HG02678 (cell line): ENCODE results near the gene ARHGAP10.
A peak's percentile ranks its signal among the peaks of the same experiment; 100 is the strongest.

Source experiments
- ATAC-seq: cut with Tn5 transposase; IDR thresholded peaks from one replicate; pipeline ENCODE4 v1.9.1; 2021; ENCODE audit warnings: mild to moderate bottlenecking, moderate library complexity; ENCODE audit not compliant: unreplicated experiment

The ARHGAP10 gene

DNA sequence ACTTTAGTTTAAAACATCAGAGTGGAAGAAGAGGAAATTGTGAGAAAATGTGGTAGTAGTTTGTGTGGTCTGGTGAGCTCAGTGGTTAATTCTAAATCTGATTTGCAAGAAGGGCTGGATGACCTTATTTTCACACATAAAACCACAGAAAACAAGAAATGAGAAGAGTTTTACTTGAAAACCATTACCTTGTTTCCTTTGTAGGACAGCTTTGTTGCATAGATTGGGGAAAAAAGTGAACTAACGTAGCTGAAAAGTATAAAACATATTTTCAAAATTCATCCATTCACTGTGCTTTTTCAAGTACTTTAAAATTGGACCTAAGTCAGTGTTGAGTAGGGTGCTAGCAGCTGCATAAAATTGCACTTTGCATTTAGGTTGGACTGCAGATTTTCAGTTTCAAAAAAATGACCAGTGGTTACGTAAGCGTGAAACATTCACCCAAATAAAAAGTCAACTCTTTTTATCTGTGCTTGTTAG, 211.3 kb downstream of the ARHGAP10 start:
- ATAC-seq: peak; percentile 87

DNA sequence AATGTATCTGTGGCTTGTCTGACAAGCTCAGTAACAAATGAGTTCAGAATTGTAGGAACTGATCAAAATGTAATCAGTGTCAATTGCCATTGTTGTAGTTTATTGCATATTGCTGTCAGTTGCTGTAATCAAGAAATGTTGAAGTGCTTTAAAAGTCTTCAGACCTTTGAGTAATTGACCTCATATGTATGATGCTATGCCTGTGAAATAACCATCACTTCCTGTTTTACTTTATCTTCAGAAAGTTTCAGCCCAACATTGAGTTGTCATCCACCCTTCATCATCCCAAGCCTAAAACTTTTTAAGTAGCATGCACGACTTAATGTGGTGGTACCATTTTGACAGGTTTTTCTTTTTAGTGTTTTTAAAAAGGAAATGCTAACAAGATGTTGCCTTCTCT, 212.4 kb downstream of the ARHGAP10 start:
- ATAC-seq: peak; percentile 57

DNA sequence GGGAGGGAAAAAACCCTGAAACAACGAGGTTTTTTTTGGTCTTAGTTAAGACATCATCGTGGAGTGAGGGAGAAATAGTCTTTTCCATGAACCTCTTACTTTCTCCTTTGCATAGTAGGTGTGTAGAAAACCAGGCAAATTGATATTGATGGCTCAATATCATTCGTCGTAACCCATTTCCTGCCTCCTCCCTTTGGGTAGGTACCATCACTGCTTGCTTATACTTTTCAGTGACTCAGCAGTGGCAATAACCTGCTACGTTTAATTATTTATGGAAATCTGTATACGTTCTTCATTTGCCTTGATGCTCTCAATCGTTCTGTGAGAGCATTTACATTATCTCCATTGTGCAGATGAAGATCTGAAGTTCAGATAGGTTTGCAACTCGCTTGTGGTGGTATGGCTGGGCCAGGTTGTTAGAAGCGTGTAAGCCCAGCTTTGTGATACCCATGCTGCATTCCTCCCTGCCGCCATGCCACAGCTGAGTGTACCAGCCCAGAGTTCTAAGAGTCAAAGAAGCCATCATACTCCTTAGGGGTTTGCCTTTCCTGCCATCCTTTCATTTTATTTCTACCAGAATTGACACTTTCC, 212.9 kb downstream of the ARHGAP10 start:
- ATAC-seq: no peak

DNA sequence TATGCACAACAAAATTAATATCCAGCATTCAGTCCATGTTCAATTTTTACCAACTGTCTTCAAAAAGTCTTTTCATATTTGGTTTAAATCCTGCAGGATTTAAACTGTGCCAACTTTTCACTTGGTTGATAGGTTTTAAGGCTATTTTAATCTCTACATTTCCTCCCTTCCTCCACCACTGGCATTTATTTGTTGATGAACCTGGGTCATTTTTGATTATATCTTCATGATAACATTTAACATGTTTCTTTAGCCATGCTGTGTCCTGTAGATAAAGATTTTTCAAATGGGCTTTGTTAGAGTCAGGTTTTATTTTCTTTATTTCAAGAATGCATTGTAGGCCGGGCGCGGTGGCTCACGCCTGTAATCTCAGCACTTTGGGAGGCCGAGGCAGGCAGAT, 216.4 kb downstream of the ARHGAP10 start:
- ATAC-seq: no peak

DNA sequence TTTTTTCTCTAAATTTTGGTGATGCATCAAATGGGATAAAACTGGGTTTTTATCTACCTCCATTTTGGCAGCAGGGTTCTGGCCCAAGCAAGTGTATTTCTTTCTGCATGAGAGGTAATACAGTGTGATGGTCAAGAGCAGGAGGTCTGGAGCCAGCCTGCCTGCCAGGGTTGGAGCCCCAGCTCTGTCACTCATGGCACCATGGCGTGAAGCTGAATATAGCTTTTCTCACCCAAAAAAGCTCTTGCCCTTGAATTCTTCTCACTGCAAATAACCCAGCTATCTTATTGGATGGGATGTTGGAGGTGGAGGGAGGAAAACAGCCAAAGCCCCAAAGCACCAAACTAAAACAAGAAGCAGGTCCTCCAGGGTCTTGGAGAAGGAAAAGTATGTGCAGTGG, 218.4 kb downstream of the ARHGAP10 start:
- no peak for ATAC-seq

DNA sequence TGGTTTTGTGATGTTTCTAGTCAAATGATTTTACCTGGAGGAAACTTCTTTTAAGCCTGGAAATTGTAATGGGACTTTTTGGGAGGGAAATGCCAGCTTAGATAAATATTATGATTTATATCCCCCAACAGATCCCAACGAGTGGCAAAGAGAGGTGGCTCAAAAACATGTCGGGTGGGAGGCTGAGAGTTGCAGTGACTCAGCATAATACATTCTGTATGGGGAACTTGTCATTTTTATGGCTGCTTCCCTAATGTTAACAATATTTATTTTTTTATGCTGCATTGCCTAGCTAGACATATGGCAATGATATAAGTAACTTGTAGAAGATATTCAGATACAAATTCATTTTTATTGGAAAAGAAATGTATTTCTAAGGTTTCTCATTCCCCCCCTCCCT, 219.0 kb downstream of the ARHGAP10 start:
- no peak for ATAC-seq

DNA sequence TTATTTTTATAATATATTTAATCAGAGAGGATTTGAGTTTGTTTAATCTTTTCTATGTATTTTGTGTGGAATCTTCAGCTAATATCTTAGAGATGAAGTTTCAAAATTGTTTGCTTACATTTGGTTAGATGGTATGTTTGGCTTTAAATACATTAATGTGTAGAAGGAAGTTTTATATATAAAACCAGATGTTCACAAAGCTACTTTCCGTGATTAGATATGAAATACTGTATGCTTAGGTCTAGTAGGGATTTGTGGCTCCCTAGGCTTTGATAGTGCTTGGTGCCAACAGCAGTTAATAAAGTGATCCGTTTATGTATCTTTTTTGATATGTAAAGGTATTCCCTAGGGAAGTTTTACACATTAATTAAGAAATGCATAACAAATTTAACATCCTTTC, 223.0 kb downstream of the ARHGAP10 start:
- no peak for ATAC-seq

DNA sequence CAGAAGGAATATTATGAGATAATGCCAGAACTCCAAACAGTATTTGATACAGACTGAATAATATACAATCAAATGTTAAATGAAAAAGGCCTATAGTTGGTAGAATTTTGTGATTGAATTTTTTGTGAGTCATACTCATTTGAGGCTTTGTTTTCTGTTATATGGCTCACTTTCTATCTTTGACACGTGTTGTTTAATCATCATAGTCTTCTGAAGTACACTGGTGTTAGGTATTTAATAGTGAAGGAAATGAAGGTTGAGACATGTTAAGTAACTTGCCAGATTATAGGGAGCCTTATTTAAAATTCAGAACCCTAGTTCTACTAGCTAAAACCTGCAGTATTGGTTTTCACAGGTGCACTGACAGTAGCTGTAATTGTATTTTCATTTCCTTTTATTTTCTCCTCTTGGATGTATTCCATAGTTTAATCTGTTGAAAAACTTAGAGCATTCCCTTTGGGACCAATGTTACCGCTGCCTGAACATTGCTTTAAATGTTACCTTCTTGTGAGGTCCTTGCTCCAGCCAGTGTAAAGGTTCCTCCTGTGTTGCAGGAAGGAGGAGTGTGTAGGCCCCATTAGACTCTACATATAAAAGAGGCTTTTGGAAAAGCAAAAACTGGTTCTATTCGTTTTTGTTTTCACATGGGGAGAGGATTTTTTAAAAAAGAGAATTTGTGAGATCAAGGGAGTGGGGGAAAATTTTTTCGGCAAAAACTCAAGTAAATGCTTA, 224.1 kb downstream of the ARHGAP10 start:
- ATAC-seq: no peak

DNA sequence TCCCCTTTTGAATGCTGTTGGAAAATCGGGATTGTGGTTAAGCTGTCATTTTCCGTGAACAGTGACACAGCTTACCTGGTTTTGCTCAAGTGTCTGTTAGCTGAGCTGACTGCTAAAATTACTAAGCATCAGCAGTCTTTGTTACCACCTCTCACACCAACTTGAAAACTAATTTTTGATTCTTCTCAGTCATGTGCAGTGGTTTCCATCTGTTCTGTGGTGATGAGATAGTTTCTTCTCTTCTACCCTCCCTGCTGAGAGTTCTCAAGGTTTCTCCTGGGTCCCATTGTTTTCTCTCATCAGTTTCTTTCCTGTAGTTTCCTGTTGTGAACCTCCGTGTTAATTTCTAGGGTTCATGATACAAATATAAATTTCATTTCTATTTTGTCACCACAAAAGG, 225.6 kb downstream of the ARHGAP10 start:
- ATAC-seq: no peak

DNA sequence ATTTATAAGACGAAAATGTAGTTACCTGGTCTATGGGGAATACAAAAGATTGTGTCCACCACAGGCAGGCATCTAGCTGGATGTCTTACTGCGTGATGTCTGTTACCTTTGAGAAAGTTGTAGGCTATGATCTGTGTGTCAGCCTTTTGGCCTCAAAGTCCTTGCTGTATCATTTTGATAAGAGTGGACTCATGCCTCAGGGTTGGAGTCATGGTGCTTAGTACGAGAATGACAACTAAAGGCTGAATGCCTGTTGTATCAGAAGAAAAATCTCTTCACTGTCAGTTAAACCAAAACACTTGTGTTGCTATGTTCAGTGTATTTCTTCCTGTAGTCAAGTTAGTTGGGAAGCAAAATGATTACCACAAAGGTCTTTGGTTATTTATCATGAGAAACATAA, 226.2 kb downstream of the ARHGAP10 start:
- ATAC-seq: no peak

DNA sequence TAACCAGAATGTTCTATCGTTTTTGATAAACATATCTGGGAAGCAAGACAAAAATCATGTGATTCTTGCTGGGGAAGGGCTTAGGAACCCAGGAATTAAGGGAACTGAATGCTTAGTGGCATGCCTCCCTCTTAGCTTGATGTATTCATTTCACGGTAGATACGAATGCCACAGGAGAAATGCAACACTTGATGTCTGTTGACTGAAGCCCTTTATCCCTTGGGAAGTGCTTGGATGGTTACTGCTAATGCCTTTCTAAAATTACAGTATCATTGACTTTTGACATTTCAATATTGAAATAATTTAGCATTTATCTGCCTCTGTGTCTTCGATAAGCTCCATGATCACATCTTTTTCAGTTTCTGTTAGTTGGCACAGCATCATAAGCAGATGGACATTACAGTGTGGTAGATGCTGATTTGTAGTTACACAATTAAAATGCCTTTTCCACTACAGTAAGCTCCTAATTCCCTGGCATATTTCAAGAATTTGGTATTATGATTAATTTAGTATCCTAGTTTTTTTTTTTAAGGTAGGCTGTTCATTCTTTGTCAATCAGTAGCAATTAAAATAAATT, 226.7 kb downstream of the ARHGAP10 start:
- no peak for ATAC-seq

DNA sequence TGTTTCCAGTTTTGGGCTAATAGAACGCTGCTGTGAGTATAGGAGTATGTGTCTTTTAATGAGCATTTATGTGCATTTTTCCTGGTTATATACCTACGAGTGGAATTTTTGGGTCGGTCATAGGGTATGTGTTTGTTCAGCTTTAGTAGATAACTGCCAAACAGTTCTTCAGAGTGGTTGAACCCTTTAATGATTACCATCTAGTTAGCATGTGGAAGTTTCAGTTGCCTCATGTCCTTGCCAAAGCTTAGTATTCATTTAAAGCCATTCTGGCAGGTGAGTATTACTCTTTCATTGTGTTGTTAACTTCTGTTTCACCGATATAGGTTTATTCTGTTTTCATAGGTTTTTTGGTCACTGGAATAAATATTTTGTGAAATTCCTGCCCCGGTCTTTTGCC, 229.1 kb downstream of the ARHGAP10 start:
- peak; percentile 72 for ATAC-seq

DNA sequence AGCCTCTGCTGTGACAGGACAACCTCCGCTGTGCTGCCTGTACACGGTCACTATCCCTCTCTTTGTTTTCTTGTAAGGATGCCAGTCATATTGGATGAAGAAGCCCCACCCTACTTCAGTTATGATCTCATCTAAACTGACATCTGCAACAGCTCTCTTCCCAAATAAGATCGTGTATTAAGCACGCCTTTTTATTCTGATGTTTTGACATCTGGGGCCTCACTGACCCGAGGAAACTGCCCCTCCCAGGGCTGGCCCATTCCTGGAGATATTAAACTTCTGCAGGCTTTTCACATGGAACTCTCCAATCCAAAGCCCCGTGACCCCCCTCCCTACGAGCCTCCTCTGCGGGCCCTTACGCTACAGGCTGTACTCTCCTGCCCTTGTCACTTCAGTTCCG, 232.0 kb downstream of the ARHGAP10 start:
- no peak for ATAC-seq

DNA sequence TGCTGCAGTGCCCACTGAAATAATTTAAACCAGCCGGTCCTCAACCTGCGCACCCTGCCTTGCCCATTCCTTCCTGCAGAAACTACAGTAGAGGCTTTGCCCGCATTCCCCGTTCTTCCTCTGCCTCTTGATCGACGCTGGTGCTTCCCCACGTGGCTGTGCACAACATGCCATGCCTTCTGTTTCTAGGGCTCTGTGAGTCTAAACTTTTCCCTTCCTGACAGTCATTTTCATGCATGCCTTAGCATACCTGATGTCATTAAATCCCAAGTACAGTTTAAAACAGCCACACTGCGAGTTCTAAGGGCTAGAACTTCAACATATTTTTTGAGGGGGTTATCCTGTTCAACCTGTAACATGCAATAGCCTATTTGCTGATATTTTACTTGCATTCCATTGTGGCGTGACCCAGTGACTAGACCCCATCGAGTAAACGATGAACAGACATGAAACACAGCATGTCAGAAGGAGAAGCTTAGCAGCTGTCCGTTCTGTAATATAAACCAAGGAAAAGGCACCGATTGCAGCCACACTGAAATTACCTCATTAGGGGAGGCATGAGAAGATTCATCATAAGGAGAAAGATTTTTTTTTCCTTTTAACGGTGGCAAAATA, 232.5 kb downstream of the ARHGAP10 start:
- no peak for ATAC-seq

DNA sequence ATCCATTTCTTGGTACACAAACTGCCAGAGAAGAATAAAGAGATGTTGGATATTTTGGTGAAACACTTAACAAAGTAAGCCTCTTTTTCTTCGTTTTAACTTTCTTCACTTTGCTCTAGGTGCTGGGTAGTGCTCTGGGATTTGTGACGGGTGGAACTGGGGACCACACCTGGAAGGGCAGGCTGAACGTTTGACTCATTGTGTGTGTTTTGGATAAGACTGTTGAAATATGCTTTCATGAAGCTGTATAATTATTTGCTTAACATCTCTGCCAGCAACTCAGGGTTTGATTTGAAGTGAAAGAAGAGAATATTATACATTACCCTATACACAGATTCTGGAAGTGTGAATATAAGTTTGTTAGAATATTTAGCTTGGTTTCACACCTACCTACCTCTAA, 233.2 kb downstream of the ARHGAP10 start:
- ATAC-seq: no peak

DNA sequence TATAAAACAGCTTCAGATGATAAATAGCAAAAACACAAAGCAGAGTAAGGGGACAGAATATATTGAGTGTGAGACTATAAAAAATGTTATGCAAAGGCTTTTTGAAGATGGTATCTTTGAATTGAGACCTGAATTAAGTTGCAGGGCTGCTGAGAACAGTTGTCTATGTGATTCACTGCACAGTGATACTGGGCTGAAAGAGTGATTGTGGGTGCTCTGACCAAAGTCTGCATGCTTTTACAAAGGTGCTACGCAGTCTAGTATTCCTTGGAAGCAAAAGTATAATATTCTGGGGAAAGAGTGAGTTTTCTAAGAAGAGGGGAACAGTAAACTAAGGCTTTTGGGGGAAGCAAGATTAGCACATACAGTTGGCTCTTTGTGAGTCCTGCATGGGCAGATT, 234.0 kb downstream of the ARHGAP10 start:
- ATAC-seq: no peak

DNA sequence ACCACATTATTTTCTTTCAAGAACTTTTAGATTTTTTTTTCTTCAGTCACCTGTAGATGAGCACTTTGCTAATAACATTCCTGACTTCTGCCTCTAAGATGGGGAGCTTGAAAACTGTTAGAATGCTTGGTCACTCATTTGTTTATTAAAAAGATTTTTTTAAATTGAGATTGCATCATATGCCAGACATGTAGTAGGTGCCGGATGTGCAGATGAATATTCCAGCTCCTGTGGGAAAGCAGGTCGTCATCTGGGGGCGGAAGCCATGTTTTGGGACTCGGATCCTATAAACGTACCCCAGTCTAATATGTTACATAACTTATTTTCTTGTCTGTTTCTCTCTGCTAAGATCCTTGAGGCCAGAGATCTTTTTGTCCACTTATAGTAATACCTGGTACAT, 236.8 kb downstream of the ARHGAP10 start:
- ATAC-seq: no peak

DNA sequence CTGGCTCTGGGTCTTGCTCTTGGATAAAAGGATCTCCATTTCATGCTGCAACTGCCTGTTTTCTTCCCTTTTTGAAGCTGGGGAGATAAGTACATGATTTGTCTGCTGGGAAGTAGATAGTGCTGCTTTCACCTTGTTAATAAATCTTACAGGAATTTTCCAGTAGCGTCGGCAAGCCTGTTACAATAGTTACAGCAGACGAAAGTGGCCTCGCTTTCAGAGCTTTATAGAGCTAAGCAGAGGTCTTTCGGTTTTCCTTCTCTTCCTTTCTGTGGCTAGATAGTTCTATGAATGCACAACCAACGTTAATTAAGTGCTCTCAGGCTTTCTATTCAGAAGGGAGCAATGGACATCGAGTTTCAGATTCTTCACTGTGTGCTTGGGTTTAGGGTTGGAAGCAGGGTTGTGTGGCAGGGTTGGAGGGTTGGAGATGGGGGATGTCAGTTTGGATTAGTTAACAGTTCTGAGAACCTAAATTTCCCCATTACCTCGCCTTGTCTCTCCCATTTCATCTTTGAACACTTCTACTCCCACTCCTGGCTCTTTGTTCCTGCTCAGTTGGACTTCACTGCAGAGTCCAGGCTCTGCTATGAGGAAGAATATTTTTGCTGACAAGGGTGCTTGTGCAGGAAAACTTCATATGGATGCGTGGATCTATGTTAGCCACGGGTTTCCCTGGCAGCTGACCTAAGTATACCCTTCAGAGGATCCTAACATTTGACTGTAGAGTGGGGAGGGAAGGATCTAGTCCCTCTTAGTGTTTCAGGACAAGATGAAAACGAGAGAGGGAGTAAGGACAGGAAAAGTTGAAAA, 237.9 kb downstream of the ARHGAP10 start:
- ATAC-seq: peak; percentile 58

DNA sequence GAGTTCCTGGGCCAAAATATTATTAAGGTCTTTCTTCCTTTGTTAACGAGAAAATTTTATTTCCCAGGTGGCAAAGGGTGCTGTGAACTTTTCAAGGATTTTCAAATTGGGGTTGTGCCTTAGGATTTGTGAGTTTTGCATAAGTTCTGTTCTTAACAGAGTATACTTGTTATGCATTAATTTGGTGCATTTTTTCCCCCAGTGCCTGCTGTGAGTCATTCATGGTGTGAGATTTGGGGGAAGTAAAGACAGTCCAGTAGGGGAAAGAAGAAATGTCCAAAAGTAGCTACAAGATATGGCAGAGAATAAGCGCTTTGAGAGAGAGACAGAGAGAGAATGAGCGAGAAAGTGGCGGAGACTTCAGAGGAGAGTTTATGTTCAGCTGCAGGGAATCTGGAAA, 239.2 kb downstream of the ARHGAP10 start:
- ATAC-seq: no peak

DNA sequence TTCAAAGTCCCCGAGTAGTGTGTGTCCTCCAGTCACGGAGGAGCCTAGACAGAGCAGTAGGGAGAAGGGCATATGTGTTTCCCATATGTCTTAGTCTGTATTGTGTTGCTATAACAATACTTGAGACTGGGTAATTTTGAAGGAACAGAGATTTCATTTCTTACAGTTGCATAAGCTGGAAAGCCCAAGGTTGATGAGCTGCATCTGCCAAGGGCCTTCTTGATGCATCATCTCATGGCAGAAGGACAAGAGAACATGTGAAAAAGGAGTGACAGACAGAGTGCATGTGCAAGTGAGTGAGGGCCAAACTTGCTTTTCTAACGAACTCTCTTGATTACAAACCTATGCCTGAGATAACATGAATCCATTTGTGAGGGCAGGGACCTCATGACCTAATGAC, 243.4 kb downstream of the ARHGAP10 start:
- ATAC-seq: no peak
